ENCODE measurements around the gene PLEKHB2.
"Not testable (repeated sequence)": the region's sequence is repeated elsewhere in the genome, so short reads cannot be mapped to it uniquely, and the experiment has no call there.

PLEKHB2 gene

DNA sequence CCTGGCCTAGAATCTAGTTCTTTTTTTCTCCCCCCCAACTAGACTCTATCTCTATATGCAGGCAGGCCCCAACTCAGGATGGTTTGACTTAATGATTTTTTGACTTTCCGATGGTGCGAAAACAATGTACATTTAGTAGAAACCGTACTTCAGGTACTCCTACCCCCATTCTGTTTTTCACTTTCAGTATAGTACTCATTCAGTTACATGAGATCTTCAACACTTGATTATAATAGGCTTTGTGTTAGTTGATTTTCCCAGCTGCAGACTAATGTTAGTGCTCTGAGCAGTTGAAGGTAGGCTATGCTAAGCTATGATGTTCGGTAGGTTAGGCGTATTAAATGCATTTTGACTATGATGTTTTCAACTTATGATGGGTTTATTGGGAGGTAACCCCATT lies 37.7 kb downstream of the PLEKHB2 start:
- no peak for DNase-seq

DNA sequence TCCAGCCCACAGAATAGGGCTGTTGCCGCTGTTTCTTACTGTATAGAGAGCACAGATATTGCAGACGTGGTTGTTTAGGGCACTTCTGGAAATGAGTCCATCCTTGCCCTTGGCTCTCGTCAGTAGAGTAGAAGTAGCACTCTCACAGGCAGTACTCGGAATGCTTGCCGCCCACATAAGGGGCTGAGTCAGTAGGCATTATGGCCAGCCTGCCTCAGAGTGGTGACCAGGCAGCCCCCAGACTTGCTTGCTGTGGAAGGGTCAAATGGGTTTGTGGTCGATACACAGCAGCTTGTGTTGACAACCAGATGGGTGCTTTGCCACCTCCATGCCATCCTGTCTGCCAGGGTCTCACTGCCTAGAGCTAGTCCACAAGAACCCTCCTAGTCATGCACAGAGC lies 38.7 kb downstream of the PLEKHB2 start:
- no peak for DNase-seq

DNA sequence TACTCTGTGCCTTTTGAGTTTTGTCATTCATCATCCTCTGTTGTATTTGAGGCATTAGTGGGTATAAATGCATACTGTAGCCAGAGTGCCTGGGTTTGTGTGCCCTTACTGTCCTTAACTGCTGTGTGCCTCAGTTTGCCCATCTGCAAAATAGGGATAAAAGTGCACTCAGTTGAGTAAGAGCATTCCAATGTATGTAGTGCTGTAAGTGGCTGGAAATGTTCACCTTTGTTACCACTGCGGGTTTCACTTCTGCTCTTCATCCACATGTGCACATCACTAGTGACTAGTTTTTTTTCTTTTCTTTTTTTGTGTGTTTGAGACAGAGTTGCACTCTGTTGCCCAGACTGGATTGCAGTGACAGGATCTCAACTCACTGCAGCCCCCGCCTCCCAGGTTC lies 39.9 kb downstream of the PLEKHB2 start:
- no peak for DNase-seq

DNA sequence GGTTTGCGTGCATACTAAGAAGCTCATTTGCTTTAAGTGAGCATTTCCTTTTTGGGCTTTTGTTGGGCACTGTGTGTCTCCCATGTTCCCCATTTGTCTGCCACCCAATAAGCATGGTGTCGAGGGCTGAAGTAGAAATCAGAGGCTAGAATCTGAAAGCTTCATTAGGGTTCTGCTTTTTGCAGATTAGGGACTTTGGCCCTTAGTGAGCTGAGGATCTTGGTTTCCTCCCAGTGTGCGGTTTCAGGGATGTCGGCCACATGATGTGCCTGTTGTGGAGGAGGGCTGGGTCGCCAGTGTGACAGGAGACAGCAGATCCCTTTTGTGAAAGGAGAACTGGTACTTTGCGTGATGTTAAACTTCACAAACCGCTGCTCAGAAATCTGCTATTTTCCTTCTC lies 41.1 kb downstream of the PLEKHB2 start:
- DNase-seq: peak in 1 of 56 donors; percentile 32

DNA sequence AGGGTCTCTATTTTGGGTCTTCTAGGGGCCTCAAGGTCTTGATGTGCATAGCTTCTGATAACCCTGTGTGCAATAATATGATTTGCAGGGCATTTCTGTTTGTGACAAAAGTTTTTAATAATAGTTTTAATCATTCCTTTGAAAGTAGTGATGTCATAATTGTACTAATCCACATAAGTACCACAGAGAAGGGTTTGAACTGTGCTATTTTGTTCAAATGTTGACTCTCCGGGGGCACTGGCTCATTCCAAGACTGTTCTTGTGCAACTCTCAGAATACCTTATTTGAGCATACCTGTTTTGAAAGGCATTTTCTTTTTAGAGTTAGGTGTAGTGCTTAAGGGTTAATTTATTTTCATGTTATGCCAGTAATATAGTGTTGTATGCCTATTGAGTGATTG lies 41.6 kb downstream of the PLEKHB2 start:
- DNase-seq: no peak

DNA sequence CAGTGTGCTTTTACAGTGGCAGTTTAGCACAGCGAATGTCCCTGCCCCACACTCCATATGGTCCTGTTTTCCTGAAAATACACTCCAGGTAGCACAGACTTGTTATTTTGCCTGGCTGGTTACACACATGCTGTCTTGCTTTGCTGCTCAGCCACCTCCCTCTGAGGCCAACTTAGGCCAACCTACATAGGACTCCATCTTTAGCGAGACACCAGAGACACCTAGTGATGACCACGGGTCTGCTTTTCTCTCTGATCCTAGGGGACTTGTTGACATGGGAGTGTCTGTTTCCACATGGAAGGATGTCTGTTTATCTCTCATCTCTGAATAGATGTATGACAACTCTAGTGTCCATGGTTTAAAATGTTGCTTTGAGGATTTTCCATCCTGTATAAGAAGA lies 43.3 kb downstream of the PLEKHB2 start:
- DNase-seq: peak in 2 of 56 donors; percentile 6 to 9

DNA sequence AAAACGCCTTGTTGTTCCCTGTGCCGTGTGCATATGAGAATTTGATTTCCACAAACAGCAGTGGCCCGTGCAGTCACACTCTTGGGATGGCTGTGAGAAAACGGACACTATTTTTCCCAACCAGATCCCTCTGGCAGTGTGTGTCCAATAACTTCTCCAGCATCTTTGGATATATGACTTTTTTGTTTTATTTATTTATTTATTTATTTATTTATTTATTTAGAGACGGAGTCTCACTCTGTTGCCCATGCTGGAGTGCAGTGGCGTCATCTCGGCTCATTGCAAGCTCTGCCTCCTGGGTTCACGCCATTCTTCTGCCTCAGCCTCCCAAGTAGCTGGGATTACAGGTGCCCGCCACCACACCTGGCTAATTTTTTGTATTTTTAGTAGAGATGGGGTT lies 45.0 kb downstream of the PLEKHB2 start:
- DNase-seq: not testable (repeated sequence)

DNA sequence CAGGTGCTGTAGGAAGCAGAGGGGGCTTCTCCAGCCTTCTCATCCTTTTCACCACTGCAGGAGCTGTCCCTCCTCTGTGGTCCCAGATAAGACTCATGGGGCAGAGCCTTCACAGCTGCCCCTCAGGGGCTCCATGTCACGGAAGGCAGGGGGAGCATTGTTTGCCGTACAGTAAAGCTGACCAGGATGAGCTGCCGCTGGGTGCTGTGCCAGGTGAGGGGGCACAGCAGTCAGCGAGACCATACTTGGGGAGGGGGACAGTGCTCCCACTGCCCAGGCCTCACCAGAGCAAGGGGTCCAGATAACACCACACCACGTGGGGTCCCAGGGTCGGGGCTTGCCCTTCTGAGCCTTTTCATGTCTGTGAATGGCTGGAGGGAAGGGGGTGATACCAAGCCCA lies 46.3 kb downstream of the PLEKHB2 start:
- no peak for DNase-seq

DNA sequence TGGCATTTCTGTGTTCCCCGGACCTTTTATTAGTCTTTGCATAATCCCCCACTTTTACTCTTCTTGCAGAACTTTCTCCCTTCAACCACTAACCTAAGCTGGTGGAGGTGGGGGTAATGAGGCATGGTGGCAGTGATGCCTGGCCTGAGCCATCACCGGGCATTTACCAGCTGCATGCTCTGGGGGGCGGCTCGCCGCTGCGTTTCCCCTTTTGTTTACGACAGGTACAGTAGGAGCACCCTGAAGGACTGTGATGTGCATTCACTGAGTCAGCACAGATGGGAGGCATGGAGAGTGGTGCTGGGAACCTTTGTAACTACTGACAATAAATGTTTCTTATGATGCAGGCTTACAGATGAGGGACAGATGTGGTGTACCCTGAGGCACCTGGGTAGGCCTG lies 46.9 kb downstream of the PLEKHB2 start:
- DNase-seq: no peak

DNA sequence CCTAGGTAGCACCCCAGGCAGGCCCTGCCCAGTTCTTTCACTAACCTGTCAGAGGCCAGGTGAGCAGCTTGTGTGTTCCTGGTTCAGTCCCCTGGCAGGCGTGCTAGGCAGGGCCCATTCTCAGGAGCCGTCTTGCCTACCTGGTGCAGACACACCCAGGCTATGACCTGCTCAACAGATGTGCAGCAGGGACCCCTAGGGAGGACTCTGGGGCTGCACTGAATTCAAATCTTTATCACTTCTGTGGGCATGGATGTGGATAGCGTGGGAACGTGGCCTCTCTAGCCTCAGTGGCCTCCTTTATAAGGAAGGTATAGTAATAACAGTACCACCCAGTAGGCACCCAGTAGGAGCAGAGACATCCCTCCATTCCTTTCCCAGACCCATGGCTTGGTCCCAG lies 48.4 kb downstream of the PLEKHB2 start:
- no peak for DNase-seq

DNA sequence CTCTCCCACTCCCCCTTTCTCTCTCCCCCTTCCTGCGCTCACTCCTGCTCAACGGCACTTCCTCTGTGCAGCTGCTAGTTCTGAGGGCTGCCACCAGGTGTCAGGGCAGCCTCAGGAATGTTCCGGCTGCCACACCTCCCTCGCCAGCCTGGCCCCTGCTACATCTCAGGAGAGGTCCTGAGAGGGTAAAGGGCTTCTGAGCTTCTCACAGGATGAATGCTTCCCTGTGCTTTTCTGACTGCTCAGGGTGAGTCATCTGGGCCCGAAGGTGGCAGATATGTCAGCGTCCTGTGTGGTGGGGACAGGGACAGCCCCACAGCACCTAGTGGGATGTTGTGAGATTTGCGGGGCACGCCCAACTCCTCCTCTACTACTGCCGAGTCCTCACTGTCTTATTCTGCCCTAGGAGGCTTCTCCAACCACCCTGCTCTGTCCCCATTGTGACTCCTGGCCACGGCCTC lies 49.0 kb downstream of the PLEKHB2 start:
- peak in 39 of 56 donors; percentile 5 to 70 (median 33) for DNase-seq

DNA sequence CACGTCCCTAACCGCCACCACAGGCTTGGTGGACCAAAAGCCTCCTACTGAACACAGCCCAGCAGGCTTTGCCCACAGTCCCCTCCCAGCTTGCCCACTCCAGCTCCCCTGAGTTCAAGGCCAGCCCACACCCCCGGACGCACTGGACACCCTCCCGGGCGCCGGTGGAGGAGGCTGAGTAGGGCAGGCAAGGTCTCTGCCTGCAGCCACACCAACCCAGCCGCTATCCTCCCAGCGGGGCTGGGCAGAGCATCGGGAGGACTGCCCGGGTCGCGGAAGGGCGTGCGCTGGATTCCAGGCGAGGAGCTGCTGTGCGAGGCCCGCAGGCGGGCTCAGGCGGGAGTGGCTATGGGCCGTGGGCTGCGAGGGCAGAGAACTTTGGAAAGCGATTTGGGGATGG lies 49.5 kb downstream of the PLEKHB2 start:
- no peak for DNase-seq

DNA sequence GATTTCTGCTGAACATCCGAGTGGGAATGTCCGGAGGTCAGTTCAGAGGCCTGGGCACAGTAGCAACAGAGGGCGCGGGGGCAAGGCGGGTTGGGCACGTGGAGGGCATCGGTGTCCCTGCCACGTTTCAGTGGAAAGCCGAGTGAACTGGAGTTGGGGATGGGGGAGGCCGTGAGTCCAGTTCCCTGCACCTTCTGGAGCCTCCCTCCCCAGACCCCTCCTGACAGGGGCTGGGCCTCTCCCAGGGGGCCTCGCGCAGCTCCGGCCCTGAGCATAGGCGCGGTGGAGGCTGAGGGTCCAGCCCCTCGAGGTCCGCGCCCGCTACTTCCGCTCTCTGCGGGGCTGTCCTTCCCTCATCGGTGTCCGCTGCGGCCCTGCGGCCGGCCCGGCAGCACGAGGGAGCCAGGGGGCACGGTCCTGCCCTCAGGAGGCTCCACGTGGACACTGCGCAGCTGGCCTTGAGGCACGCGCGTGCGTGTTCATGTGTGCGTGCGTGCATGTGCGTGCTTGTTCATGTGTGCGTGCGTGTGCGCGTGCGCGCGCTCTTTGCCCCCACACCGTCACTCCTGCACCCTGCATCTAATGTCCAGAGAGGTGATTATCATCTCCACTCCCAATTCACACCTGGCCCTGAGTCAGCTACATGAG lies 50.2 kb downstream of the PLEKHB2 start:
- no peak for DNase-seq

DNA sequence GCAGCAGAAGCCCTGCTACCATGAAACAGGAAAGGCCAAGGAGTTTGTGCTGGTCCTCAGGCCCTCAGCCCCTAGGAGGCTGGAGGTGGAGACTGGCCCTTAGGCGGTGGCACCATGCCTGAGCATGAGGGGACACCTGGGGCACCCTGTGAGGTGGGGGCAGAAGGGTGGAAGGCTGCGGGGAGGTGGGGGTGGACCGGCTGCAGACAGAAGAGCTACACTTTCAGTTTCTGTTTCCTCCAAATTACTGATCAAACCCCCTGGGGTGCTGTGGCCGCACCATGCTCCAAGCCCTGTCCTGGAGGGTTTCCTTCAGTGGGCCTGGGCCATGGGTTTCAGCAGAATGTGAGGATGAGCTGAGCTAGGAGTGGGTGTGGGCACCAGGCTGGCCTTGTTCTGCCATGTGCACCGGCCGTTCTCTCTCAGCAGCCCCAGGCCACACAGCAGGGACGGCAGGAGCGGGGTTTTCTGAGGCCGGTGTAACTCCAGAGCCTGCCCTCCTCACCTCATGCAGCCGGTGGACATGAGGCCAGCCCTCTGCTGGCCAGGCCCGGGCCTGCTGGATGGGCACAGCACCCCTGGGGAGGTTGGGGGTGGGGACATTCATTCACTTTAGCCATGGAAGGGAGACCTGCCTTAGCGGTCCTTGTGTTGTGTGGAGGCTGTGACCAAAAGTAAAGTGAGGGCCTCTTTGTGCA lies 51.5 kb downstream of the PLEKHB2 start:
- DNase-seq: no peak

DNA sequence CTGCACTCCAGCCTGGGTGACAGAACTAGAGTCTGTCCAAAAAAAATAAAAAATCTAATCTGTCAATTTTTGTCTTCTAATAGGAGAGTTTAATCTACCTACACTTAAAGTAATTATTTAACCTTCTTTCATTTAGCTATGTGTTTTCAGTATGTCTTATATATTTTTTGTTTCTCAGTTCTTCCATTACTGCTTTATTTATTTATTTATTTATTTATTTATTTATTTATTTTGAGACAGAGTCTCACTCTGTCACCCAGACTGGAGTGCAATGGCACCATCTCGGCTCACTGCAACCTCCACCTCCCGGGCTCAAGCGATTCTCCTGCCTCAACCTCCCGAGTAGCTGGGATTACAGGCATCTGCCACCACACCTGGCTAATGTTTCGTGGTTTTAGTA lies 60.4 kb downstream of the PLEKHB2 start:
- not testable (repeated sequence) for DNase-seq

DNA sequence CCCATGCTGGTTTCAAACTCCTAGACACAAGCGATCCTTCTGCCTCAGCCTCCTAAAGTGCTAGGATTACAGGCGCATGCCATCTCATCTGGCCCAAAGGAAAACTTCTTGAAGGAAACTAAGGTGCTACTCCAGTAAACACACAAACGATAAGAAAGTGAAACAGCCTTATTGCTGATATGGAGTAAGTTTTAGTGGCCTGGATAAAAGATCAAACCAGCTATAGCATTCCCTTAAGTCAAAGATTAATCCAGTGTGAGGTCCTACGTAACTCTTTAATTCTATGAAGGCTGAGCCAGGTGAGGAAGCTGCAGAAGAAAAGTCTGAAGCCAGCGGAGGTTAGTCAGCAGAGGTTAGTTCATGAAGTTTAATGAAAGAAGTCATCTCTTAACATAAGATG lies 63.4 kb downstream of the PLEKHB2 start:
- no peak for DNase-seq

DNA sequence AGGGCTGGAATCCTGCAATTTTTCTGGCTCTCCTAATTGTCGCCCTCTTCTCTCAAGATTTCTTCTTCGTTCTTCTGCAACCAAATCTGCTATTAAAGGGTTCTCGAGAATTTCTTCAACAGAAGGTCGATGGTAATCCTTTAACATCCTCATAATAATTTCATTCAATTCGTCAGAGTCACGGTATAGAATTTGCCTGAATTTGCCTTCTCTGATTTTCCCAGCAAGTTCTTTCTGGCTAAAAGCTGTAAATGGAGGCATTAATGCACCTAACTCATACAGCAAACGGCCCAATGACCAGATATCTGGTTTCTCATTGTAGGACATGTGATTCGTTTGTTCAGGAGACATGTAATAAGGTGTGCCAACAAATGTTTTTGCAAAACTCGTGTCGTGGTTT lies 72.9 kb downstream of the PLEKHB2 start:
- DNase-seq: not testable (repeated sequence)

DNA sequence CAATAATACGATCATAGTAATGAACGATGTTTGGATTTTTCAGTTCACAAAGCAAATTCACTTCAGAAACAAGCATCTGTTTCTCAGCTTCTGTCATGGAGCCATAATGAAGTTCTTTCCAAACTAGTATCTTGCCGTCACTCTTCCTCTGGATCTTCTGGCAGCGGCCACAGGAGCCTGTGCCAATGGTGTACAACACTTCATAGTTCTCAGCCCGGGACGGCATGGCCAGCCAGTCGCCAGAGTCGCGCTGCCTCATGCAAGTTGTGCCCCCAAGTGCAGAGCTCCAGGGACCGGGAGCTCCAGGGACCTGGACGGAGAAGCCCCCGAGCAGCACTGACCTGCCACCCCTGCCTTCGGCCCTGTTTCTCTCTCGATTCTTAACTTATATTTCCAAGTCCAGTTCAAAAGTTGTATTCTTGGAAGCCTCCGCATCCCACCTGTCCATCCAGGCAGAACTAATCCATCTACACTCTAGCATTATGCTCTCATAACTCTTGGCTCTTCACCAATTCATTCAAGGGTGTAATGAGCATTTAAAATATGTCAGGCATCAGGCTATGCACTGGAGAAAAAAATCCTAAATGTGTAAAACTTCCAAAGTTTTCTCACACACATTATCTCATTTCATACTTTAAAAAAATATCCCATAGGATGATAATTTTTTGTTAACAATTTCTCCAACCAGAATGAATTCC lies 73.7 kb downstream of the PLEKHB2 start:
- not testable (repeated sequence) for DNase-seq

DNA sequence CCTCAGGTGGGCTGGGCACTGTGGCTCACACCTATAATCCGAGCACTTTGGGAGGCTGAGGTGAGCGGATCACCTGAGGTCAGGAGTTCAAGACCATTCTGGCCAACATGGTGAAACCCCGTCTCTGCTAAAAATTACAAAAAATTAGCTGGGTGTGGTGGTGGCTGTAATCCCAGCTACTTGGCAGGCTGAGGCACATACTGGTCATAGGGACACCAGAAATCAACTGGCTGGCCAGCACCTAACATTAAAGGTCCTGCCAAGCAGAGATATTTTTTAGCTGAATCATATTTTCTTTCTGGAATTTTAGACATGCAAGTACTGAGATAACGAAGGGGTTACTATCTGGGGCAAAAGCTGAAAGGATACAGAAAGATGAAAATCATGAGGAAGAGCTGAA lies 76.3 kb downstream of the PLEKHB2 start:
- DNase-seq: not testable (repeated sequence)

DNA sequence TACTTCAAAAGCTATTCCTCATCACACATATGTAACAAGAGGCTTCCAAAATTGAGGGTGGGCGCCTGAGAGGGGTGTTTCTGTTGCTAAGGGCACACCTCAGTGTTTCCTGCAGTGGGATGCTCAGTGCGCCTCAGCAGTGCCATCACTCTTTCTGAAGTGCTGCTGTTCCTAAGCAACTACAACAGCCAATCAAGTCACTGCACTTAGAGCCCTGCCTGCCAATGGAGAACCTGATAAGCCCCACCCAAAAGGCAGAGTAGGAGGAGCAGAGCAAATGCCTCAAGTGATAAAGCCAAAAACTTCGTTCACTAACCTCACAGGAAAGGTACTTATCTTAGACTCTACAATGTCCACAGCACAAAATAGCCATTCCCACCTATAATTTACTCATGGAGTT lies 88.3 kb downstream of the PLEKHB2 start:
- peak in 16 of 56 donors; percentile 3 to 64 (median 20) for DNase-seq

DNA sequence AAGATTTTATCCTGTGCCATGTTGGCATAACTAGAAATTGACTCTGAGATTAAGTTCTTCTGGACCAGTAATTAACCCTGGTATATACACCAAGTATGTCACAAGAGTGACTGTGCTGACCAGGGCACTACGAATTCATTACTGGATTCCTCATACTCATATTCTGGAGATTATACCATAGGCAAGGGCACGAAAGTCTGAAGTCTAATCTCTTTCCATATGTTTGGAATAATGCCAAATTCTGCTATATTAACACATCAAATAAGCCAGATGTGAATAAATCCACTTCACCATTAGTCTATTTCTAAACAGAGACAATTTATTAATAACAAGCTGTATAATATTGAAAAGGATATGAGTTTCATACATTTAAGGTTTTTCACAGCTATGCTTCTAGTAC lies 91.0 kb downstream of the PLEKHB2 start:
- not testable (repeated sequence) for DNase-seq

Measured in nucleus accumbens (tissue), 56 donors.